WERI-Rb-1 (cell line): ENCODE results near the gene SLC24A1.
"Not testable (repeated sequence)": the region's sequence is repeated elsewhere in the genome, so short reads cannot be mapped to it uniquely, and the experiment has no call there.

ENCODE experiments used
- DNase-seq: peaks from one replicate; pipeline ENCODE4 v3.0.0-alpha.2; 2020
- H3K27ac ChIP-seq: fragments of 250-450 bp; sonication (Bioruptor Pico); 2 replicates; pipeline ENCODE4 v1.5.1; 2020; ENCODE audit warnings: mild to moderate bottlenecking, moderate library complexity
- H3K27me3 ChIP-seq: fragments of 250-450 bp; sonication (Bioruptor Pico); 2 replicates; pipeline ENCODE4 v1.5.1; 2021; ENCODE audit warnings: mild to moderate bottlenecking, low read depth, moderate library complexity; ENCODE audit not compliant: insufficient read depth, severe bottlenecking
- H3K36me3 ChIP-seq: fragments of 250-450 bp; sonication (Bioruptor Pico); 2 replicates; pipeline ENCODE4 v1.5.1; 2020; ENCODE audit warnings: mild to moderate bottlenecking, moderate library complexity
- H3K4me3 ChIP-seq: 2 replicates; pipeline ENCODE4 v1.5.1; 2011; ENCODE audit warnings: low read depth, mild to moderate bottlenecking, control low read depth, low read length
- H3K9me3 ChIP-seq: fragments of 250-450 bp; sonication (Bioruptor Pico); 2 replicates; pipeline ENCODE4 v1.5.1; 2021; ENCODE audit warnings: mild to moderate bottlenecking, moderate library complexity; ENCODE audit not compliant: severe bottlenecking
- CTCF ChIP-seq: IDR thresholded peaks from 2 replicates; pipeline ENCODE4 v1.5.1; 2011; ENCODE audit warnings: low read depth, mild to moderate bottlenecking, control low read depth, inconsistent platforms, low read length

Gene SLC24A1

DNA sequence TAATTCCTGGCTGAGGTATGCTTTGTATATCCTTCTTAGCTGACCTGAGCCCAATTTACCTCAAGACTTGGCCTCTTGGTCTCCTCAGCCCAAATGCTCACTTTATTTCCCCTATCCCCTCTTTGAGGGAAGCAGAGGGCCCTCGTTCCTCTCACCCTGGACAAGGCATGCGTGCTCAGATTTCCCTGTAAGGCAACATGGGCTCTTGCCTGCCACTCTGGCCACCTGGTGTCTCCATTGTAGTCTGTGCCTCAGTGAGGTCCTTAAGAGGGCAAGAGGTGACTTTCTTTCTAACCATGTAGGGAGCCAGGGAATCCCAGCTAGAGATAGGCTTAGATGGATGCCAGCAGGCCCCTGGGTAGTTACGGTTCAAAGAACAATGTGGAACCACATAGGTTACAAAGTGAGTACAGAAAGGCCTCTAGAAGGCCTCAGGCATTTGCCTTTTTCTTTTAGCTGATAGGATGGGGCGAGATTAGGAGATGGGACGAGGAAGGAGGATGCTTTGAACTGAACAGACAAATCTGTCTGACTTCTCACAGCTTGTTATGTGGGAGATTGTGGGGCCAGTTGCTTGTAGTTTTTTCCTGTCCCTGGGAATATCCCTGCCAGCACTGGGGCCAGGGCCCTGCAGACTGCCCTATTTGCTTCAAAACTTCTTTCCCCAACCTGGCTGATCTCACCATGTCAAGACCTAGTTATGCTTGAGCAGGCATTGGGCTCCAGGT, 9.7 kb upstream of the SLC24A1 start:
- no peaks in the 10 kb centered on the region for H3K27me3 ChIP-seq
- H3K4me3 ChIP-seq, result peak overlapping the region; percentile 81
- TF ChIP-seq CTCF, result no peak
- peak overlapping the region; percentile 80 for H3K27ac ChIP-seq
- peak; percentile 11 for DNase-seq
- H3K9me3 ChIP-seq, result no peaks in the 10 kb centered on the region
- peaks cover 4% of the 10 kb centered on the region for H3K36me3 ChIP-seq

GRCh38 chr15:65612616-65612946, 9.2 kb upstream of the SLC24A1 start:
- H3K27me3 ChIP-seq, result no peaks in the 10 kb centered on the region
- no peak for TF ChIP-seq CTCF
- no peak overlapping the region for H3K27ac ChIP-seq
- no peak overlapping the region for H3K4me3 ChIP-seq
- DNase-seq, result no peak
- H3K9me3 ChIP-seq, result no peaks in the 10 kb centered on the region
- H3K36me3 ChIP-seq, result peaks cover 4% of the 10 kb centered on the region

DNA sequence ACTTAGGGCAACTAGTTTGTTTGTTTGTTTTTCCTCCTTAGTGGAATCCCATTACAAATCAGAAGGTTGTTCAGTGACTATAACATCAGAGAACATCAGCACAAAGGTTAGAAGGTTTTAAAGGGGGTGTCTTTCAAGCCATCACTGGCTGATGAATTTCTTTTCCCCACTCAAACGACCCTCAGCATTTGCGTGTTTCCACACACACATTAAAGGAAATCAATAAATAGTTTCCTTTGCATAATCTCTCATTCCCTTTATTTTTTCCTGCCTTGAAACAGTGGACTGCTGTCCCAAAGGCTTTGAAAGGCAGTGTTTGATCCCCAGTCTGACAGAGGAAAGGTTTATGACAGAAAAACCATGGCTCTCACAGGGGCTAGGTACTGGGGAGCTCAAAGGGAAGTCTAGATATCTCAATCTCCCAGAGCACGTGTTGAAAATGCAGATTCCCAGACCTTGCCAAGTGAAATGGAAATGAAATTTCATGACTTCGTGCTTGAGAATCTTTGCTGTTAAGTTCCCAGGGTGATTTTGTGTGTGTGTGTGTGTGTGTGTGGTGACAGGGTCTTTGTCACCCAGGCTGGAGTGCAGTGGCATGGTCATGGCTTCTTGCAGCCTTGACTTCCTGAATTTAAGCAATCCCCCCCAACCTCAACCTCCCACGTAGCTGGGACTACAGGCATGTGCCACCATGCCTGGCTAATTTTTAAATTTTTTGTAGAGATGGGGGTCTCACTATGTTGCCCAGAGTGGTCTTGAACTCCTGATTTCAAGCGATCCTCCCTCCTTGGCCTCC, 8.6 kb upstream of the SLC24A1 start:
- Histone ChIP-seq H3K36me3 (peaks cover 4% of the 10 kb centered on the region), H3K9me3 (no peaks in the 10 kb centered on the region), H3K4me3 (no peak overlapping the region), H3K27ac (no peak overlapping the region), H3K27me3 (no peaks in the 10 kb centered on the region)
- no peak for DNase-seq
- TF ChIP-seq CTCF, result no peak

- not testable (repeated sequence) for H3K36me3 ChIP-seq, H3K9me3 ChIP-seq, H3K27ac ChIP-seq, DNase-seq, H3K4me3 ChIP-seq
- peaks cover 18% of the 10 kb centered on the region for H3K27me3 ChIP-seq
Observed at GRCh38 chr15:65615887-65616286, 5.9 kb upstream of the SLC24A1 start.

- H3K36me3 ChIP-seq, result no peaks in the 10 kb centered on the region
- no peak for TF ChIP-seq CTCF
- H3K4me3 ChIP-seq, result no peak overlapping the region
- no peak for DNase-seq
- H3K27ac ChIP-seq, result no peak overlapping the region
- peaks cover 34% of the 10 kb centered on the region for H3K27me3 ChIP-seq
- H3K9me3 ChIP-seq, result no peaks in the 10 kb centered on the region
Observed at GRCh38 chr15:65618560-65619109, 3.1 kb upstream of the SLC24A1 start.

DNA sequence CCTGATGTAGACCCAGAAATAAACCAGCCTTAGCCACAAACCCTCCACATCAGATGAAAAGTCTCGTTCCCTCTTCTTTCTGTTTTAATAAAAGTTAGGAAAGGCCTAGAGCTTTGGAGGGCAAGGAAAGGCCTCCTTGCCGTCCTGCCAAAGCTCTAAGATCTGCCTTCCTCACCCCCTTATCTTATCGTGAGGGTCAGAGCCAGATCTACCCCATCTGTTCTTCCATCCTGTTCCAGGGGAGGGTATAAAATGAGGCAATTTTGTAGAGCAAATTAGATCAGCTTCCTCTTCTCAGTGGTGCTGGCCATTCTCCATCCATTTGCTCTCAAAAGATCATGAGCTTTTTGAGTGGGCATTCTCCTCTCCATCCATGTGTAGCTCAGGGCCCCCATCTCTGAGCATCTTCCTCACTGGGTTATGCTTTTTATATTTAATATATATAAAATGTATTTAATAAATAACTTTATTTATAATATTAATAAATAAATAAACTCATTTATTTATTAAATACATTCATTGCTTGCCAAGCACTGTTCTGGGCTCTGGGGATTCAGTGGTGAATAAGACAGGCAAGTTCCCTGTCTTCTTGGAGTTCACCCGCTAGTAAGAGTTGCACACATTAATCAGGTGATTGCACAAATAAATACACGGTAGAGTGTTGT, 2.0 kb upstream of the SLC24A1 start:
- Histone ChIP-seq H3K27me3 (peaks cover 44% of the 10 kb centered on the region), H3K36me3 (no peaks in the 10 kb centered on the region), H3K4me3 (no peak overlapping the region), H3K27ac (no peak overlapping the region), H3K9me3 (no peaks in the 10 kb centered on the region)
- TF ChIP-seq CTCF, result no peak
- DNase-seq, result no peak
